ENCODE measurements around the gene PUM1.
"Not testable (repeated sequence)": the region's sequence is repeated elsewhere in the genome, so short reads cannot be mapped to it uniquely, and the experiment has no call there.

- not testable (repeated sequence) for TF ChIP-seq POLR2A, CTCF (IDR thresholded peaks at IDR 0.05)
Measured at GRCh38 chr1:30949487-30949838, 116.1 kb downstream of the PUM1 start.

All from prostate gland (tissue), 2 donors.